ENCODE results near the gene NSMF. TPM values are rescaled to one million over a fixed set of nuclear protein-coding genes. Genes with fewer than 3 reads are reported as not detected.

The NSMF gene
- total and polyA plus RNA-seq, 10 of the 15 experiments (the other 5 are each of a cell fraction or from before 2014, with no cell fraction given): 0.13 to 44.3 (median 13.4) TPM

DNA sequence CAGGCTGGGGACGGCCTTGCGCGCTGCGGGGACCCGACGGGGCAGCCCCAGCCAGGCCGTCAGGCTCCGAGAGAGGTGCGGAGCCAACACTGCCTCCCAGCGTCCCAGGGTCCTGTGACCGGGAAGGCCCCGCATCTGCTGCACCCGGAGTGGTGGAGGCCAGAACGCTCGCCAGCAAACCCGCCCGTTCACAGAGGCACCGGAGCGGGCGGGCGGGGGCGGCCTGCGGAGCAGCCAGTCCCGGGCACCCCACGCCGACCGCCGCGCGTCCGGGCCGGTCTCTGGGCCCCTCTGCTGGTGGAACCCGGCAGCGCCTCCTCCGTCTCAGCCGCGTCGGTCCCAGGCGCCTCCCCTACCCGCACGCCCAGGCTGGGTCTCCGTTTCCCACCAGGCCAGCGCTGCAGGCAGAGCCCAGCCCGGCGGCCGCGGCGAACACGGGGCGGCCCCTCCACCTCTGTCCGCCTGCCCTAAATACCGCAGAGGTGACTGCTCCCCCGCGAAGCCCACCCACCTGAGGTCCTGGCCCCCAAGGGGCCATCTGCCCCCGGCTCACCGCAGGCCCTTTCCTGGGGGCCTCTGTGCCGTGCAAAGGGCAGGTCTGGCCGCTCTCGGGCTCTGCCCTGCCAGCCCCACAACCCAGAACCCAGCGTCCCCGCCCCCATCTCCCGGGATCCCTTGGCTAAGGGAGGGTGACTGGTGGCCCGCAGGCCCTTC lies 52.1 kb downstream of the NSMF start (continued):
- TF ChIP-seq, protein P1, sequence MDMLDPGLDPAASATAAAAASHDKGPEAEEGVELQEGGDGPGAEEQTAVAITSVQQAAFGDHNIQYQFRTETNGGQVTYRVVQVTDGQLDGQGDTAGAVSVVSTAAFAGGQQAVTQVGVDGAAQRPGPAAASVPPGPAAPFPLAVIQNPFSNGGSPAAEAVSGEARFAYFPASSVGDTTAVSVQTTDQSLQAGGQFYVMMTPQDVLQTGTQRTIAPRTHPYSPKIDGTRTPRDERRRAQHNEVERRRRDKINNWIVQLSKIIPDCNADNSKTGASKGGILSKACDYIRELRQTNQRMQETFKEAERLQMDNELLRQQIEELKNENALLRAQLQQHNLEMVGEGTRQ (IDR thresholded peaks at IDR 0.05; ENCODE audit: borderline replicate concordance, low read depth, low read length): no peak
- TF ChIP-seq, protein P2, sequence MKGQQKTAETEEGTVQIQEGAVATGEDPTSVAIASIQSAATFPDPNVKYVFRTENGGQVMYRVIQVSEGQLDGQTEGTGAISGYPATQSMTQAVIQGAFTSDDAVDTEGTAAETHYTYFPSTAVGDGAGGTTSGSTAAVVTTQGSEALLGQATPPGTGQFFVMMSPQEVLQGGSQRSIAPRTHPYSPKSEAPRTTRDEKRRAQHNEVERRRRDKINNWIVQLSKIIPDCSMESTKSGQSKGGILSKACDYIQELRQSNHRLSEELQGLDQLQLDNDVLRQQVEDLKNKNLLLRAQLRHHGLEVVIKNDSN (IDR thresholded peaks at IDR 0.05; ENCODE audit: borderline replicate concordance, extremely low read length, insufficient read depth, low read depth, low read length): no peak
- TF ChIP-seq SUZ12 (IDR thresholded peaks at IDR 0.05; ENCODE audit: unreplicated experiment): no peak
- TF ChIP-seq POLR2AphosphoS5 (IDR thresholded peaks at IDR 0.05; ENCODE audit: low read length): no peak
- TF ChIP-seq CREM (IDR thresholded peaks at IDR 0.05; ENCODE audit: low read depth): no peak
- TF ChIP-seq, protein P3, sequence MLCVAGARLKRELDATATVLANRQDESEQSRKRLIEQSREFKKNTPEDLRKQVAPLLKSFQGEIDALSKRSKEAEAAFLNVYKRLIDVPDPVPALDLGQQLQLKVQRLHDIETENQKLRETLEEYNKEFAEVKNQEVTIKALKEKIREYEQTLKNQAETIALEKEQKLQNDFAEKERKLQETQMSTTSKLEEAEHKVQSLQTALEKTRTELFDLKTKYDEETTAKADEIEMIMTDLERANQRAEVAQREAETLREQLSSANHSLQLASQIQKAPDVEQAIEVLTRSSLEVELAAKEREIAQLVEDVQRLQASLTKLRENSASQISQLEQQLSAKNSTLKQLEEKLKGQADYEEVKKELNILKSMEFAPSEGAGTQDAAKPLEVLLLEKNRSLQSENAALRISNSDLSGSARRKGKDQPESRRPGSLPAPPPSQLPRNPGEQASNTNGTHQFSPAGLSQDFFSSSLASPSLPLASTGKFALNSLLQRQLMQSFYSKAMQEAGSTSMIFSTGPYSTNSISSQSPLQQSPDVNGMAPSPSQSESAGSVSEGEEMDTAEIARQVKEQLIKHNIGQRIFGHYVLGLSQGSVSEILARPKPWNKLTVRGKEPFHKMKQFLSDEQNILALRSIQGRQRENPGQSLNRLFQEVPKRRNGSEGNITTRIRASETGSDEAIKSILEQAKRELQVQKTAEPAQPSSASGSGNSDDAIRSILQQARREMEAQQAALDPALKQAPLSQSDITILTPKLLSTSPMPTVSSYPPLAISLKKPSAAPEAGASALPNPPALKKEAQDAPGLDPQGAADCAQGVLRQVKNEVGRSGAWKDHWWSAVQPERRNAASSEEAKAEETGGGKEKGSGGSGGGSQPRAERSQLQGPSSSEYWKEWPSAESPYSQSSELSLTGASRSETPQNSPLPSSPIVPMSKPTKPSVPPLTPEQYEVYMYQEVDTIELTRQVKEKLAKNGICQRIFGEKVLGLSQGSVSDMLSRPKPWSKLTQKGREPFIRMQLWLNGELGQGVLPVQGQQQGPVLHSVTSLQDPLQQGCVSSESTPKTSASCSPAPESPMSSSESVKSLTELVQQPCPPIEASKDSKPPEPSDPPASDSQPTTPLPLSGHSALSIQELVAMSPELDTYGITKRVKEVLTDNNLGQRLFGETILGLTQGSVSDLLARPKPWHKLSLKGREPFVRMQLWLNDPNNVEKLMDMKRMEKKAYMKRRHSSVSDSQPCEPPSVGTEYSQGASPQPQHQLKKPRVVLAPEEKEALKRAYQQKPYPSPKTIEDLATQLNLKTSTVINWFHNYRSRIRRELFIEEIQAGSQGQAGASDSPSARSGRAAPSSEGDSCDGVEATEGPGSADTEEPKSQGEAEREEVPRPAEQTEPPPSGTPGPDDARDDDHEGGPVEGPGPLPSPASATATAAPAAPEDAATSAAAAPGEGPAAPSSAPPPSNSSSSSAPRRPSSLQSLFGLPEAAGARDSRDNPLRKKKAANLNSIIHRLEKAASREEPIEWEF (IDR thresholded peaks at IDR 0.05; ENCODE audit: insufficient replicate concordance, low read depth, low read length): no peak
- TF ChIP-seq, protein P4, sequence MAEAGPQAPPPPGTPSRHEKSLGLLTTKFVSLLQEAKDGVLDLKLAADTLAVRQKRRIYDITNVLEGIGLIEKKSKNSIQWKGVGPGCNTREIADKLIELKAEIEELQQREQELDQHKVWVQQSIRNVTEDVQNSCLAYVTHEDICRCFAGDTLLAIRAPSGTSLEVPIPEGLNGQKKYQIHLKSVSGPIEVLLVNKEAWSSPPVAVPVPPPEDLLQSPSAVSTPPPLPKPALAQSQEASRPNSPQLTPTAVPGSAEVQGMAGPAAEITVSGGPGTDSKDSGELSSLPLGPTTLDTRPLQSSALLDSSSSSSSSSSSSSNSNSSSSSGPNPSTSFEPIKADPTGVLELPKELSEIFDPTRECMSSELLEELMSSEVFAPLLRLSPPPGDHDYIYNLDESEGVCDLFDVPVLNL (IDR thresholded peaks at IDR 0.05; ENCODE audit: low read depth, low read length): no peak
- no peak for TF ChIP-seq RFX5 (IDR thresholded peaks at IDR 0.05; ENCODE audit: low read depth, low read length)
- TF ChIP-seq JUNB (IDR thresholded peaks at IDR 0.05): no peak
- TF ChIP-seq RUNX3 (IDR thresholded peaks at IDR 0.05; ENCODE audit: low read length): peak; percentile 73
- TF ChIP-seq TCF3 (IDR thresholded peaks at IDR 0.05; ENCODE audit: borderline replicate concordance, insufficient read depth, low read depth, low read length): 0 out of 2 replicates have a peak, but pooled peaks have one; percentile 24
- TF ChIP-seq BMI1 (IDR thresholded peaks at IDR 0.05; ENCODE audit: borderline replicate concordance): no peak
- TF ChIP-seq, protein P5, sequence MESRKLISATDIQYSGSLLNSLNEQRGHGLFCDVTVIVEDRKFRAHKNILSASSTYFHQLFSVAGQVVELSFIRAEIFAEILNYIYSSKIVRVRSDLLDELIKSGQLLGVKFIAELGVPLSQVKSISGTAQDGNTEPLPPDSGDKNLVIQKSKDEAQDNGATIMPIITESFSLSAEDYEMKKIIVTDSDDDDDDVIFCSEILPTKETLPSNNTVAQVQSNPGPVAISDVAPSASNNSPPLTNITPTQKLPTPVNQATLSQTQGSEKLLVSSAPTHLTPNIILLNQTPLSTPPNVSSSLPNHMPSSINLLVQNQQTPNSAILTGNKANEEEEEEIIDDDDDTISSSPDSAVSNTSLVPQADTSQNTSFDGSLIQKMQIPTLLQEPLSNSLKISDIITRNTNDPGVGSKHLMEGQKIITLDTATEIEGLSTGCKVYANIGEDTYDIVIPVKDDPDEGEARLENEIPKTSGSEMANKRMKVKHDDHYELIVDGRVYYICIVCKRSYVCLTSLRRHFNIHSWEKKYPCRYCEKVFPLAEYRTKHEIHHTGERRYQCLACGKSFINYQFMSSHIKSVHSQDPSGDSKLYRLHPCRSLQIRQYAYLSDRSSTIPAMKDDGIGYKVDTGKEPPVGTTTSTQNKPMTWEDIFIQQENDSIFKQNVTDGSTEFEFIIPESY (IDR thresholded peaks at IDR 0.05): no peak
- no peak for TF ChIP-seq TCF12 (IDR thresholded peaks at IDR 0.05; ENCODE audit: low read depth, low read length)
- peak; percentile 77 for TF ChIP-seq IKZF1 (conservative IDR thresholded peaks at IDR 0.05)
- no peak for TF ChIP-seq NFYA (IDR thresholded peaks at IDR 0.05; ENCODE audit: borderline replicate concordance, low read depth, low read length)
- no peak for TF ChIP-seq TBL1XR1 (IDR thresholded peaks at IDR 0.05; ENCODE audit: low read depth, low read length)
- peak; percentile 91 for TF ChIP-seq NR2F1 (conservative IDR thresholded peaks at IDR 0.05)
- no peak for TF ChIP-seq CHD1 (IDR thresholded peaks at IDR 0.05; ENCODE audit: low read depth, low read length)
- no peak for TF ChIP-seq EED (IDR thresholded peaks at IDR 0.05; ENCODE audit: low read depth)
- no peak for TF ChIP-seq MEF2B (IDR thresholded peaks at IDR 0.05; ENCODE audit: partially characterized antibody, poor library complexity, severe bottlenecking)
